ENCODE data around the gene TBC1D22B.

Gene TBC1D22B, protein sequence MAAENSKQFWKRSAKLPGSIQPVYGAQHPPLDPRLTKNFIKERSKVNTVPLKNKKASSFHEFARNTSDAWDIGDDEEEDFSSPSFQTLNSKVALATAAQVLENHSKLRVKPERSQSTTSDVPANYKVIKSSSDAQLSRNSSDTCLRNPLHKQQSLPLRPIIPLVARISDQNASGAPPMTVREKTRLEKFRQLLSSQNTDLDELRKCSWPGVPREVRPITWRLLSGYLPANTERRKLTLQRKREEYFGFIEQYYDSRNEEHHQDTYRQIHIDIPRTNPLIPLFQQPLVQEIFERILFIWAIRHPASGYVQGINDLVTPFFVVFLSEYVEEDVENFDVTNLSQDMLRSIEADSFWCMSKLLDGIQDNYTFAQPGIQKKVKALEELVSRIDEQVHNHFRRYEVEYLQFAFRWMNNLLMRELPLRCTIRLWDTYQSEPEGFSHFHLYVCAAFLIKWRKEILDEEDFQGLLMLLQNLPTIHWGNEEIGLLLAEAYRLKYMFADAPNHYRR

DNA sequence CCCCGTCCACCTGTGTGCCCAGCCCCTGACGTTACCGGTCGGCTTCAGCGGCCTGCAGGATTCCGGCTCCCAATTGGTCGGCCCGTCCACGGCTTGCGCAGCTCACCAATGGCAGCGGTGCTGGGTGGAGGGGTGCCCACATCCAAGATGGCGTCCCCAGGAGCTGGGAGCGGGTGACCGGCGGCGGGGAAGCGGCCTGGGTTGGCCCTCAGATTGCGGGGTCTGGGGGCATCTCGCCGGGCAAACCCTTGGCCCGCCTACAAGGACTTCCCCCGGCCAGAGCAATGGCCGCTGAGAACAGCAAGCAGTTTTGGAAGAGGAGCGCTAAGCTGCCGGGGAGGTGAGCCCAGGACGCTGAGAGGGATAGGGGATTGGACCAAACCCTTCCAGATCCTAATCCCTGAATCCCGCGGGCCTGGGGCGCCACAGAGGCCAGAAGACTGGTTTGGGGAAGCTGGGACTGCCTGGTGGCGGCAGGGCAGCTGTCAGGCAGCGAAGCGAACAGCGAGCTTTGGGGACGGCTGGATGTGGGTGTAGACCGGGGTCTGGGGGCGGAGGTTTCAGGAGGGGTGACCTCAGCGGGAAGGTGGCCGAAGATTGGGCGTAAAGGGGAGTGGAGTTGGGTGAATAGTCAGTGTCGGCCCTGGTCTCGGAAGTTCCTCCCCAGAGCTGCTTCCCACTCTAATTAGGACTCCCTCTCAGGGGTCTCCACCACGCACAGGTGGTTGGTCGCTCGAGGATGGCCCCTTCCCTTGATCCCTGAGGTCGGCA is at the start of gene TBC1D22B, which contains the start of gene TMEM217:
Gene TBC1D22B (plus strand): TSS at position 139 of the 771 bp plus-strand sequence. CDS start 146 bp downstream, at position 285.
Gene TMEM217 (minus strand): TSS at position 511 of the 771 bp plus-strand sequence. CDS start 39,114 bp downstream, outside the sequence.
- peak; percentile 93 to 95 for DNase-seq (ENCODE audit: low read depth in 2 of 2)

DNA sequence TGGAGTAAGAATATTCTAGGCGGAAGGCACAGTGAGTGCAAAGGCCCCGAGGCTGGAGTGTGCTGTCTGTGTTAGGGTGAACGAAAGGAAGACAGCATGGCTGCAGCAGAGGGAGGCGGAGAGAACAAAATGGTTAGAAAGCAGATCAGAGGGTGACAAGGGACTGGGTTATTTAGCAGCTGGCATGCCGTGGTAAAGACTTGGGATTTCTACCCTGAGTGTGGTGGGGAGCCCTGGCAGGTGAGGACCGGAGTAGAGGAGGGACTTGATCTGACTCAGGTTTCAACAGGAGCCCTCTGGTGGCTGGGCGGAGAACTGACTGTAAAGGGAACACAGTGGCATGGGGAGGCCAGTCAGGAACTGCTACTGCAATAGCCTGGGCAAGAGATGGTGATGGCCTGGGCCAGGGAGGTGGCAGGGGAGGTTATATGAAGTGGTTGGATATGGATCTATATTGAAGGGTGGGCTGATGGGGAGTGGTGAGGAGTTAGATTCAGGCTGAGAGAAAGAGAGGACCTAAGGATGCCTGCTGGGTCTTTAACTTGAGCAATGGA is 49.6 kb upstream of the TBC1D22B start:
- peak; percentile 86 to 88 for DNase-seq (ENCODE audit: low read depth in 2 of 2)

DNA sequence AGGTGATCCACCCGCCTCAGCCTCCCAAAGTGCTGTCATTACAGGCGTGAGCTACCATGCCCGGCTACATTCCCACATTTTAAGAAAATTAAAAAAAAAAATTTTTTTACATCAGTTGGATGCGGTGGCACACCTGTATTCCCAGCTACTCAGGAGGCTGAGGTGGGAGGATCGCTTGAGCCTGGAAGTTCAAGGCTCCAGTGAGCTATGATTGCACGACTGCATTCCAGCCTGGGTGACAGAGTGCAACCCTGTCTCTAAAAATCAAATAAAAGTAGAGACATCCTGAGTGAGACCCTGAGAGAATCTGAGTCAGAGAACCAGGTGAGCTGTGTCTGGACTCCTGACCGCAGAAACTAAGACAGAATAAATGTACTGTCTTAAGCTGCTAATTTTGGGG is 48.8 kb upstream of the TBC1D22B start:
- no peak for DNase-seq (ENCODE audit: low read depth in 2 of 2)

DNA sequence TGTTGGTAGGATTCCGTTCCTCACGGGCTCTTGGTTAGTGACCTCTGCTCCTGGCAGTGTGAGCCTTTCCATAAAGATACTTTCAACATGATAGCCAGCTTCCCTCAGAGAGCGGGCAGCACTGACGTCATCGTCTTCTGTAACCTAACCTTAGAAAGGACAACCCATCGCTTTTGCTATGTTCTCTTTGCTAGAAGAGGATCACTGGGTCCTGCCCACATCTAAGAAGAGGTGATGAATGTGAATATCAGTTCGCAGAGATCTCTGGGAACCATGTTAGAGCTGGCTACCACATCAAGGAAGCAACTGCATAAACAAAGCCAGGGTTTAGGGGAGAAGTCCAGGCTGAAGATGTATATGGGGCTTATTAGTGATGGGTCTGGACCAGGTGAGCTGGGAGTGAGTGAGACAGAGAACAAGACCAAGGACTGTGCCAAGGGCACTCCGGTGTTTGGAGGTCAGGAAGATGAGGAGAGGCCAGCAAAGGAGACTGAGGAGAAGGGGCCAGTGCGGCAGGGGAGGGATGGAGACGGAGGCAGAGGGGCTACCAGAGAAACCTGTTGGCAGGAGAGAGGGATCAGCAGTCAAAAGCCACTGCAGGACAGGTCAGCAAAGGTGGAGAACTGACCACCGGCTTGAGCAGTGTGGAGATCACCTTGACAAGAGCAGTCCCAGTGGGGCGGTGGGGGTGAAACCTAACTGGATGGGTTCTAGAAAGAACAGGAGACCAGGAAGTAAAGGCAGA is 47.9 kb upstream of the TBC1D22B start:
- peak in 1 of 2 donors; percentile 32 for DNase-seq (ENCODE audit: low read depth in 2 of 2)

DNA sequence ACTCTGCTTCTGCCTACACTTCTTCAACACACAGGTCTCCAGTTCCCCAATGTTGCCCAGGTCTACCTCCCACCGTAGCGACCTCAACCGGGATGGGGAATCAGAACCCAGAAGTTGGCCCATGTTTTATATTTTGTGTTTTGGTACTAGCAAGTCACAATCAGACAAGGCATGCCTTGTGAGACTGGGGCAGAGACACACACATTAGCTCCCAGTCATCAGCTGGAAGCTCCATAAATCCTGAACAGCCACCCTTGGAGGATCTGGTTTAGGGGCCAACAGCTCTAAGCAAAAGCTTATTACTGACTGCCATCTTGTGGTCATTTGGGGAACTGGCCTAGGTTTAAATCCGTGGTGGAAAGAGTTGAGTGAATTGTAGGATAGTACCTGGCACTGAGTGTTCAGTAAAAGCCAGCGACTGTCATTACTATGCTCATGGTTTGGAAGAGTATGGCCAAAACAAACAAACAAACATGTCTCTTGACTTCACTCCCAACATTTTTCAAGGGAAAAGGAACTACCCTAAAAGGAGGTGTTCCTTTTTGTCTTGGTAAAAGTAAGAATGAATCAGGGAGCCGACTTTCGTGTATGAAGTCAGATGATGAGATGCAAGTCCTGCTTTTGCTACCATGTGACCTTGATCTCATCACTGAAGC is 47.1 kb upstream of the TBC1D22B start:
- DNase-seq (ENCODE audit: low read depth in 2 of 2) = peak; percentile 71 to 72

DNA sequence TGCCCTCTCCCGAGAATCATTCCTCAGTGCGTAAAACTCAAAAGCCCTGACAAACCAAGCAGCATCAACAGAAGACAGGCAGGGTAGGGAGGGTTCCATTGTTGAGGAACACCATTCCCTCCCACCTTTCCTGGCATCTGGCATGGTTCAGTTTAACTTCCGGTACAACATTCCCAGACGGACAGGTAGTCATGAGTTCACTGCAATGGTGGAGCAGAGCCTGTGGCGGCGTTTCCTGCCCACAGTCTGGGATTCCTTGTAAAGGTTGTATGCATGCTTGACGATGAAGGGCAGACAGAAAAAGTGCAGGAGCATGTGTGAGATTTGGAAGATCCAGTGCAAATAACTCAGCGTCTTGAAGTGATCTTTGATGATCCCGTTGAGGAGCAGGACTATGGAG is 45.3 kb upstream of the TBC1D22B start:
- DNase-seq (ENCODE audit: low read depth in 2 of 2) = no peak

DNA sequence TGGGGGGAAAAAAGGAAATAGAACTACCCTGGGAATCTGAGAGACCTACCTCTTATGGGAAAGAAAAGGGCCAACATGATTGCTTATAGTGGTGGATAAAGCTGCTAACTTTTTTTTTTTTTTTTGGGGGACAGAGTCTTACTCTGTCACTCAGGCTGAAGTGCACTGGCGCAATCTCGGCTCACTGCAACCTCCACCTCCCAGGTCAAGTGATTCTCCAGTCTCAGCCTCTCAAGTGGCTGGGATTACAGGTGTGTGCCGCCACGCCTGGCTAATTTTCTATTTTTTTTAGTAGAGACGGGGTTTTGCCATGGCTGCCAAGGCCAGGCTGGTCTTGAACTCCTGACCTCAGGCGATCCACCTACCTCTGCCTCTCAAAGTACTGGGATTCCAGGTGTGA is 39.5 kb upstream of the TBC1D22B start:
- DNase-seq (ENCODE audit: low read depth in 2 of 2) = no peak

DNA sequence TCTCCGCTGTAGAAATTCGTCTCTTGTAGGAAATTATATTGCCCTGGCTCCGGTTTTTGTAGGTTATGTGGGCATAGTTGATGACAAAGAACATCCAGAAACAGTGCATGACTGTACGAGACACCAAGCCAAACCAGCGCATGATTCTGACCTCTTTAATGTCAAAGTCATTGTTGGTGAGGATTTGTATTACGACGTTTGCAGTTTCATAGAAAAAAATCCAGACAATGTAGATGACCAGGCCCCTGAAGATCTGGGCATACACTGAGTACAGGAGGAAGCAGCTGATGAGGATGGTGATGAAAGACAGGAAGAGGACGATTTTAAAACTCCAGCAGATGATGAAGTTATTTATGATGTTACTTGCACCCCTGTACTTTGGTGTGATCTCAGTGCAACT is 39.1 kb upstream of the TBC1D22B start:
- no peak for DNase-seq (ENCODE audit: low read depth in 2 of 2)

DNA sequence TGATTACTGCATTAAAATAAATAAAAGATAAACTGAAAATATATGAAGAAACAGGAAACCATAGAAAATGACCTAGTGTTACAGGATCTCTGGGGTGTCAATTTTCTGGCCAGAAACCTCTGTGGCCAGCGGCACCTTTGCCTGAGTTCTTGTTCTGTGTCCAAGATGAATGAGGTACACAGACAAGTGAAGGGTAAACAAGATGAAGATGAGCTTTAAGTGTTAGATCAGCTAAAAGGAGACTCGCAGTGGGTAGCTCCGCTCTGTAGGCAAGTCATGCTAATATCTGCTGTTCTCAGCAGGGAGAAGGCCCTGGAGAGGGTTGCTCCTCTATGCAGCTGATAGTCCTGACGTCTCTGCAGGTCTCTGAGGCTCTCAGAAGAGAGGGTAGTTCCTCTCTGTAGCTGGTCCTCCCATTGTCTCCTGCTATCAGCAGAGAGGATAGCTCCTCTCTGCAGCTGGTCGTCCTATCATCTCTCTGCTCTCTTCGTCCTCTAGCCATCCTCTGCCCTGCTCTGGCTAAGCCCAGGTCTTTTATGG is 35.9 kb upstream of the TBC1D22B start:
- DNase-seq (ENCODE audit: low read depth in 2 of 2) = no peak

DNA sequence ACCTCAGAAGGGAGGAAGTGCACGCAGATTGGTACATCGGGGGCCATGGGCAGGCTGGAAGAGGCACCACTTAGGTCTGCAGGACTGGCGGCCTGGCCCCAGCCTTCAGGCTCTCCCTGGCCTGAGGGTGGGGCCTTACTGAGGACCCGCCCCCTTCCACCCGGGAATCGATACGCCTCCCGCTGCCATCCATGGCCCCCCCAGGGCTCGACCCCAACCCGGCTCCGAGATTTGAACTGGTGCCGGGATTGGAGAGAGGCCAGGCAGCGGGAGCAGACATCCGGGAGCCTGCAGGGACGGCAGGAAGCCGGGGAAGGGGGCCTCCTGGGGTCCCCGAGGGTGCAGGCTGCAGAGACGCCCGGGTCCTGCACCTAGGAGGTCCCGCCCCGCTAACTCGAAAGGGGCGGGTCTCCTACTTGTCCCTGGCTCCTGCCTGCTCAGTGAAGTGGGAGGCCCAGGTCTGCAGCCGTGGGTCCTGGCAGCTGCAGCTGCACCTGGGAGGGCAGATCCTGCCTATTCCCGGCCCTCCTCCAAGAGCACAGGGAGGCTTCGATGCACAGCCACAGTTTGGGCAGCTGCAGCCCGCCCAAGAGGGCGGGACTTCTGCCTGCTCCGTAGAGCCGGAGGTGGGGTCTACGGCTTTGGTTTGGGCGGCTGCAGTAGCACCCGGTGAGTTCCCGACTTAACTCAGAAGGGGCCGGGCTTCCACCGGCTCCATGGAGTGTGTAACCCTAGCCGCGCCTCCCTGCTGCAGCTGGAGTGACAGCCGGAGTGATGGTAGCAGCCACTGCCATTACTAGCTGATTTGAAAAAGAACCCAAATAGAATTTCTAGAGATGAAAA is 35.2 kb upstream of the TBC1D22B start:
- peak; percentile 58 to 70 for DNase-seq (ENCODE audit: low read depth in 2 of 2)

DNA sequence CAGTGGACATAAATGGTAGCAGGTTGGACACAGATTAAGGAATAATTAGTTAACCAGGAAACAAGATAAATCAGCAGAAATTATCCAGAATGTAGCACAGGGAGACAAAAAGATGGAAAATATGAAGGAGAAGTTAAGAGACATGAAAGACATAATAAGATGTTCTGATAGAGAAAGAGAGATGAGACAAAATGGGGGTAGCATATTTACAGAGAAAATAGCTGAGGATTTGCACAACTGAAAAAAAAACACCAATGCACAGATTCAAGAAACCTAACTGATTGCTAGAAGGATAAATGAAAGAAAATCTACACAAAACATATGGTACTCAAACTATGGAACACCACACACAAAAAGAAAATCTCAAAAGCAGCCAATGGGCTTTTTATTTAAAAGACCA is 34.6 kb upstream of the TBC1D22B start:
- DNase-seq (ENCODE audit: low read depth in 2 of 2) = no peak

DNA sequence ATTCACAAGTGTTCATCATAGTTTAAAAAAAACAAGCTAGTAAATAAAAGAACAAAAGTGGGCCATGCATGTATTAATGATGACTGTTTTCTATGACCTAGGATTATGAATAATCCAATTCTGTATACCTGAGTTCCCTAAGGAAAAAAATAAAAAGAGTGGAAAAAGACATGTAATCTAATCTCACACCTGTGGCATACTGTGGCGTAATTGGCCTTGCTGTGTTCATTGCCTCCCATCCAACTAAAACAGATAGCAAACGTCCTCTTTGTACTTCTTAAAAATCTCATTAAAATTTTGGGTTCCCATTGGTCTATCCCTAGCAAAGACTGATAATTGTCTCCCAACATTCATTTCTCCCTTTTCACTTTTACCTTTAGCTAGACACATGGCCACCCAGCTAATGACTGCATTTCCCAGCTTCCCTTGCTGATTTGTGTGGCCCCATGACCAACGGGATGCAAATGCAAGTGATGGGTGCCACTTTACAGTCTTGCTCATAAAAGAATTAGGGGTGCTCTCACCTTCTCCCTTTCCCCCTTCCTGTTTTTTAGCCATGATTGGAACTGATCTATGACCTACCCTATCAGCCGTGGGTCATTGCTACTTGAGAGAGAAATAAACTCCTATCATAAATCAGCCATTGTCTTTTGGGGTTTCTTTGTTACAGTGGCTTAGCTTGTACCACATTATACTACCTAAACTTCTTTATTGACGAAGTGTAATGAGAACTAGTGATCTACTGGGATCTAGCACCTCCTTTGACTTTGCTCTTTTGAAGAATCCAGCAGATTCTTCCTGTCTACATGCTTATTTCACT is 32.0 kb upstream of the TBC1D22B start:
- no peak for DNase-seq (ENCODE audit: low read depth in 2 of 2)

DNA sequence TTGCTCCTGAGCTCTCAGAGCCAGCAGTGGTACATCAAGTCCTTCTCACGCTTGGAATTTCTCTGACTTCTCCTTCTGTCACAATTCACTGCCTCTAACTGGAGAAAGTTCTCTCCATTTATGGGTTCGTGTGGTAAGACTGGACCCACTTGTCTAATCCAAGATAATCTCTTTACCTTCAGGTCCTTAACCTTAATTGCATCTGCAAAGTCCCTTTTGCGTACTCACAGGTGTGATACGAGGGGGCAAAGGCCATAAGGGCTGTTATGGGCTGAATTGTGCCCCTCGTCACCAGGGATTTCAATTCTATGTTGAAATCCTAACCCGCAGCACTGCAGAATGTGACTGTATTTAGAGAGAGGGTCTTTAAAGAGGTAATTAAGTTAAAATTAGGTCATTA is 27.5 kb upstream of the TBC1D22B start:
- no peak for DNase-seq (ENCODE audit: low read depth in 2 of 2)

DNA sequence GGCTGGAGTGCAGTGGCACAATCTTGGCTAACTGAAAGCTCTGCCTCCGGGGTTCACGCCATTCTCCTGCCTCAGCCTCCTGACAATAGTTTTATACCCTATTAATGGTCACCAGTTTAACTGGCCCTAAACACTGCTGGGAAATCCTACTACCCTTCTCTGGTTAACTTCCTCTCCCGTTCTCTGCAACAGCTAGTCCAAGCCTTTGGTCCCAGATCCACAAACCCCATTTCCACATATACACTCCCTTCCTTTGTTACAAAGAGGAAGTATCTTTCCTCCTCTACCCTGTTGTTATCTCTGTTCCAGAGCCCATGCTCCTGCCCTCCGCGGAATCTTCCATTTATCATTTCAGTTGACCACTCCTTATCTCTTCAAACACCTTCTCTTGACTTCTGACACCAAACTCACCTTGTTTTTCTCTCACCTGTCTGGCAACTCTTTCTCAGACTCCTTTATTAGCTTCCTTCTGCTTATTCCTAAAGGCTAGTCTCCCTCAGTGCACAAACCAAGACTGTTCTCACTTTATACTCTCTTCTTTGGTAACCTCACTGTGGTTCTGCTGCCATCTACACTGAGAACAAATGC is 25.0 kb upstream of the TBC1D22B start:
- no peak for DNase-seq (ENCODE audit: low read depth in 2 of 2)

DNA sequence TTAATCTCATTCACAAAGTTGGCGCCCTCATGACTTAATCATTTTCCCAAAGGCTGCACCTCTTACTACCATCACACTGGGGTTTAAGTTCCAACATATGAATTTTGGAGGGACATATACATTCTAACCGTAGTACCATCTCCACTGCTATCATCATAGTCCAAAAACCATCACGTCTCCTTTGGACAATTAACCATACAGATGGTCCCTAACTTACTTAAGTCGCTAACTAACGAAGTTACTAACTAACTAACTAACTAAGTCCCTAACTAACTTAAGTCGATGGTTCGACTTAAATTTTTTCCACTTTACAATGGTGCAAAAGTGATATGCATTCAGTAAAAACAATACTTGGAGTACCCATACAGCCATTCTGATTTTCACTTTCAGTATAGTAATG is 24.0 kb upstream of the TBC1D22B start:
- DNase-seq (ENCODE audit: low read depth in 2 of 2) = no peak

DNA sequence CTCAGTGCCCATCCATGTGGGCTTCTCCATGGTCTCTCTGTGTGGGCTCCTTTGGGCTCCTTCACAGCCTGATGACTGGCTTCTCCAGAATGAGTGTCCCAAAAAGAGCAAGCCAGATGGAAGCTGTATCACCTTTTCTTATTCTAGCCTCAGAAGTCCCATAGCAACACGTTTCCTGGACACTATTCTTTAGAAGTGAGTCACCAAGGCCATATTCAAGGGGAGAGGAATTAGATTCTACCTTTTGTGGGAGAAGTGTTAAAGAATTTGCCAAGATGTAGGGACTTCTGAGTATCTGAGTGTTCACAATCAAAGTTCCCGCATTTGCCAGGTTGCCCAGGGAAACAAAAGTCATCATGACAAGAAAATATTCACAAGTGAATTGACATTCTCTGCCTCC is 20.7 kb upstream of the TBC1D22B start:
- no peak for DNase-seq (ENCODE audit: low read depth in 2 of 2)

DNA sequence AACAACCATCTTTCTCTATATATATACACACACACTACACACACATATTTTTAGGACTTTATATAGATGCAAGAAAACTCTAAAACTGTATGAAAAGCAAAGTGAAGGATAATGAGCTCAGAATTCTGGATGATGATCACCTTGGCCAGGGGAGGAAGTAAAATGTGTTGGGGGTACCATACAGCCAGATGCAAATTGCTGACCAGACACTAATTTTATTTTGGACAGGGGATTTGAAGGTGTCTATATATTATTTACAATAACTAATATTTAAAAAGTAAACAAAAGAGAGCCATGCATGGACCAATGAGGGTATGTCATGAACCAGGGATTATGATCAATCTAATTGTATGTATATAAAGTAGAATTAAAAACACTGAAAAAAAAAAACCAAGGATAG is 19.8 kb upstream of the TBC1D22B start:
- DNase-seq (ENCODE audit: low read depth in 2 of 2) = no peak

DNA sequence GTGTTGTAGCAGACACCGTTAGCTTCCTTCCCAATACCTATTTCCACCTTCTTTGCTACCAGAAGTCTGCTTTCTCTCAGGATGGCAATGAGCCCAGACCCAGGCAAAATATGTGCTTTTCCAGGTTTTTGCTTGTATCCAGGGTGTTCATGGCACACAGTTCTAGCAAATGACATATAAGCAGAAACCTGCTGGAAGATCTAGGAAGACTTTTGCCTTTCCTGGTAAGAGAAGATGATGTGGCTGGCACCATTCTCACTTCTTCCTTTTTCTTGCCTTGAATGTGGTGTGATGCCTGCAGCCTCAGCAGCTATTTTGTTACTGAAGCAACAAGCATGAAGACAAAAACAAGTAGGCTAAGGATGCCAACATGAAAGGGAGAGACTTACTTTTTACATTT is 19.2 kb upstream of the TBC1D22B start:
- no peak for DNase-seq (ENCODE audit: low read depth in 2 of 2)

DNA sequence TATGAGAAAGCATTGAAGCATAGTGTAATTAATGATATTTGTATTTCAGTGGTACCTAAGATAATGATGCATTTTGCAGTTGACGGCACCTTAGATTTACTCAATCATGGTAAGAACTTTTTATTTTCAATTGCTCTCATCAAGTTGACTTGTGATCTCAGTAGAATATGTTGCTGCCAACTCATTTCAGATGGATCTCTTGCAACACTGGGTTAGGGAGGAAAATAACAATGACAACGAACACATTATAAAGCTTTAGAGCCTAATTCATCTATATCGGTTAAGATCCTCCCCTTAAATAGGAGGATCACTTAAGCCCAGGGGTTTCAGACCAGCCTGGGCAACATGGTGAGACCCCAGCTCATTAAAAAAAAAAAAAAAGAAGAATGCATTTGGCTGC is 18.0 kb upstream of the TBC1D22B start:
- DNase-seq (ENCODE audit: low read depth in 2 of 2) = no peak
